Peyer's patch (tissue), 4 donors: ENCODE measurements around the gene CRB2. TPM values are rescaled to one million over a fixed set of nuclear protein-coding genes. Genes with fewer than 3 reads are reported as not detected.

ENCODE experiments used
- DNase-seq, 3 donors: peaks; one replicate each; pipeline ENCODE4 v3.0.0-alpha.2; 2017 to 2019
- H3K27ac ChIP-seq, 4 donors: fragments of 200-600 bp; sonication (generic); one replicate each; pipeline ENCODE4 v1.5.1; 2016 to 2019
- H3K27me3 ChIP-seq, 2 donors: fragments of 200-600 bp; sonication (generic); one replicate each; pipeline ENCODE4 v1.5.1; 2019
- H3K36me3 ChIP-seq, 3 donors: fragments of 200-600 bp; sonication (generic); one replicate each; pipeline ENCODE4 v1.5.1; 2016 to 2019
- H3K4me1 ChIP-seq, 4 donors: fragments of 200-600 bp; sonication (generic); one replicate each; pipeline ENCODE4 v1.5.1; 2016 to 2019
- H3K4me3 ChIP-seq, 4 donors: fragments of 200-600 bp; sonication (generic); 1 replicate in 3 of 4; 2 replicates in 1 of 4; pipeline ENCODE4 v1.5.1; 2016 to 2019; ENCODE audit warnings: mild to moderate bottlenecking in 1 of 4
- H3K9me3 ChIP-seq, 4 donors: fragments of 200-600 bp; sonication (generic); one replicate each; pipeline ENCODE4 v1.5.1; 2016 to 2019; ENCODE audit warnings: mild to moderate bottlenecking in 1 of 4
- POLR2A ChIP-seq, 2 donors: fragments of 450-650 bp; IDR thresholded peaks; one replicate each; pipeline ENCODE4 v1.5.1; 2017; ENCODE audit warnings: antibody characterized with exemption in 2 of 2, mild to moderate bottlenecking in 2 of 2, moderate library complexity in 2 of 2
- total RNA-seq, 4 donors: library from RNA; depleted of rRNA; stranded (reverse); fragments of >200 nt; gene quantifications; one replicate each; pipeline ENCODE4 v1.1.0, GENCODE V29; 2016
- TF ChIP-seq, protein P1 (sequence below), 6 experiments: fragments of 450-650 bp in 4 of 6; fragments of 200-600 bp in 2 of 6; sonication (generic) in 1 of 6; IDR thresholded peaks; one replicate each; pipeline ENCODE4 v1.5.1; 2017 to 2019; ENCODE audit warnings: antibody characterized with exemption in 6 of 6, mild to moderate bottlenecking in 3 of 6, moderate library complexity in 1 of 6

Gene CRB2
- total RNA-seq, 4 donors from 2014 or later, result 0.27 to 0.85 (median 0.83) TPM; not detected in 1

DNA sequence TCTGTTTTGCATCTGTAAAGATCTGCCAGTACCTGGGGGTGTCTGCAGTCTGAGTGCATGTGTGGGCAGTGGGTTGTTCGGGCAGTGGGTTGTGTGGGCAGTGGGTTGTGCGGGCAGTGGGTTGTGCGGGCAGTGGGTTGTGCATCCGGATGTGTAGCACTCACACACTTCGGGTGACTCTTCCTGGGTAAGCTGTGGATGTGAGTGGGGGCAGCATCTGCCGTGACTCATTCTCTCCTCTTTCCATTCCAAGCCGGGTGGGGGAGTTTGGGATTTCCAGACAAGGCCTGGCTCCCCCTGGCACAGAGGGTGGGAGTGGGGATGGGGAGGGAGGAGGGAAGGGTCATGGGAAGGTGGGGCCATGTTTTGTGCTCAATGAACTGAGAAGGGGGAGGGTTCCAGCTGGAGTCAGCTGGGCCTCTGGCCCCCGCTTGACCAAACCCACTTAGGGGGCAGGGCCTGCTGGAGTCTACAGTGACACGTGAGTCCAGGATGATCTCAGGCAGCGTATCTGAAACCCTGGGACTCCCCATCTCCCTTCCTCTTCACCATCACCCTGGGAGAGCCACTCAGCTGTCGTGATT is 8.3 kb downstream of the CRB2 start:
- Histone ChIP-seq H3K27me3 (no peaks in the 10 kb centered on the region), H3K27ac (no peak overlapping the region), H3K4me3 (no peak overlapping the region), H3K9me3 (no peaks in the 10 kb centered on the region), H3K36me3 (no peaks in the 10 kb centered on the region), H3K4me1 (peaks cover 0 to 15% (median 2%) of the 10 kb centered on the region in 4 donors)
- no peak for TF ChIP-seq POLR2A (IDR thresholded peaks at IDR 0.05)
- TF ChIP-seq, protein P1, sequence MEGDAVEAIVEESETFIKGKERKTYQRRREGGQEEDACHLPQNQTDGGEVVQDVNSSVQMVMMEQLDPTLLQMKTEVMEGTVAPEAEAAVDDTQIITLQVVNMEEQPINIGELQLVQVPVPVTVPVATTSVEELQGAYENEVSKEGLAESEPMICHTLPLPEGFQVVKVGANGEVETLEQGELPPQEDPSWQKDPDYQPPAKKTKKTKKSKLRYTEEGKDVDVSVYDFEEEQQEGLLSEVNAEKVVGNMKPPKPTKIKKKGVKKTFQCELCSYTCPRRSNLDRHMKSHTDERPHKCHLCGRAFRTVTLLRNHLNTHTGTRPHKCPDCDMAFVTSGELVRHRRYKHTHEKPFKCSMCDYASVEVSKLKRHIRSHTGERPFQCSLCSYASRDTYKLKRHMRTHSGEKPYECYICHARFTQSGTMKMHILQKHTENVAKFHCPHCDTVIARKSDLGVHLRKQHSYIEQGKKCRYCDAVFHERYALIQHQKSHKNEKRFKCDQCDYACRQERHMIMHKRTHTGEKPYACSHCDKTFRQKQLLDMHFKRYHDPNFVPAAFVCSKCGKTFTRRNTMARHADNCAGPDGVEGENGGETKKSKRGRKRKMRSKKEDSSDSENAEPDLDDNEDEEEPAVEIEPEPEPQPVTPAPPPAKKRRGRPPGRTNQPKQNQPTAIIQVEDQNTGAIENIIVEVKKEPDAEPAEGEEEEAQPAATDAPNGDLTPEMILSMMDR (IDR thresholded peaks at IDR 0.05), result no peak
- DNase-seq, result no peak

DNA sequence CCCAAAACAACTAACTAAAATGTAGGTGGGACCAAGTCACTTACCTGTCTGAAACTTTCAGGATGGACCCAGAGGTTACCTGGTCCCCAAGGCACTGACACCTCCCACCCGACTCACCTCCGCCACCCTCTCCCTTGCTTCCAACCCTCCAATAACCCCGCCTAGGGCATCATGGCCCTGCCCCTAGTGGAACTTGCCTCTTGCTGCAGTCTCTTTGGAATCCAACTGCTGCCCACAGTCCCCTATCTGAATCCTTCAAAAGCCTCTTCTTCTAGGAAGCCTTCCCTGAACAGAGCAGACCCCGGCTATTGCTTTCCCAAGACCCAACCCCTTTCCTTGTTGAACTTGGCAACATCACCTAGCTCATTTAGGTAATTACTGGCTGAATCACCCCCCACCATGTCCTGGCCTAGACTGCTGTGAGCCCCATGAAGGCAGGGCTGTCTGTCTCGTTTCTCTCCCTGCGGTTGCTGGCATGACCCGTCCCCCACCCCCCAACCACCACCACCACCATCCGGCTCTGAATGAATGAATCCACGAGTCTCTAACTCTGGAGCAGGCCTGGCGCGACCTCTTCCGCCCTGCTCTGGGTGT is 9.4 kb downstream of the CRB2 start:
- Histone ChIP-seq H3K4me3 (no peak overlapping the region), H3K27me3 (no peaks in the 10 kb centered on the region), H3K4me1 (peaks cover 0 to 4% (median under 1%) of the 10 kb centered on the region in 4 donors), H3K27ac (no peak overlapping the region), H3K9me3 (no peaks in the 10 kb centered on the region), H3K36me3 (no peaks in the 10 kb centered on the region)
- TF ChIP-seq, protein P1 (IDR thresholded peaks at IDR 0.05), result peak in 2 of 6 experiments; percentile 8 to 11
- no peak for TF ChIP-seq POLR2A (IDR thresholded peaks at IDR 0.05)
- no peak for DNase-seq

DNA sequence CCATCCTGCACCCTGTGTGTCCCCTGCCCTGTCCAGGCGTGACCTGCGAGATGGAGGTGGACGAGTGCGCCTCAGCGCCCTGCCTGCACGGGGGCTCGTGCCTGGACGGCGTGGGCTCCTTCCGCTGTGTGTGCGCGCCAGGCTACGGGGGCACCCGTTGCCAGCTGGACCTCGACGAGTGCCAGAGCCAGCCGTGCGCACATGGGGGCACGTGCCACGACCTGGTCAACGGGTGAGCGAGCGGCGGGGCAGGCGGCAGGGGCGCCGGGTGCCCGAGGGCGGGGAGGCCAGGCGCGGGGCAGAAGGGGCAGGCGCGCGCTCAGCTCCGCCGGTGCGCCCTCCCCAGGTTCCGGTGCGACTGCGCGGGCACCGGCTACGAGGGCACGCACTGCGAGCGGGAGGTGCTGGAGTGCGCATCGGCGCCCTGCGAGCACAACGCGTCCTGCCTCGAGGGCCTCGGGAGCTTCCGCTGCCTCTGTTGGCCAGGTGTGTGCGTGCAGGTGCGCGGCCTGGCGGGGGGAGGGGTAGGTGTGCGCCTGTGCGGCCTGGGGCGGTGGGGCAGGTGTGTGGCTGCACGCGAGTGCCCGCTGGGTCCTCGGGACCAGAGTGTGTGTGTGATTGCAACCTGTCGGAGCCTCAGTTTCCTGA is 10.0 kb downstream of the CRB2 start:
- H3K27me3 ChIP-seq, result no peaks in the 10 kb centered on the region
- H3K9me3 ChIP-seq, result no peaks in the 10 kb centered on the region
- no peak overlapping the region for H3K4me3 ChIP-seq
- no peak for DNase-seq
- H3K4me1 ChIP-seq, result no peaks in the 10 kb centered on the region
- no peaks in the 10 kb centered on the region for H3K36me3 ChIP-seq
- no peak overlapping the region for H3K27ac ChIP-seq
- no peak for TF ChIP-seq POLR2A (IDR thresholded peaks at IDR 0.05)
- TF ChIP-seq, protein P1 (IDR thresholded peaks at IDR 0.05), result no peak

GRCh38 chr9:123368023-123368422 is 12.0 kb downstream of the CRB2 start:
- H3K27ac ChIP-seq, result no peak overlapping the region
- no peak for TF ChIP-seq POLR2A (IDR thresholded peaks at IDR 0.05)
- TF ChIP-seq, protein P1 (IDR thresholded peaks at IDR 0.05), result no peak
- no peaks in the 10 kb centered on the region for H3K9me3 ChIP-seq
- H3K27me3 ChIP-seq, result no peaks in the 10 kb centered on the region
- DNase-seq, result no peak
- H3K36me3 ChIP-seq, result no peaks in the 10 kb centered on the region
- H3K4me3 ChIP-seq, result no peak overlapping the region
- H3K4me1 ChIP-seq, result no peaks in the 10 kb centered on the region

DNA sequence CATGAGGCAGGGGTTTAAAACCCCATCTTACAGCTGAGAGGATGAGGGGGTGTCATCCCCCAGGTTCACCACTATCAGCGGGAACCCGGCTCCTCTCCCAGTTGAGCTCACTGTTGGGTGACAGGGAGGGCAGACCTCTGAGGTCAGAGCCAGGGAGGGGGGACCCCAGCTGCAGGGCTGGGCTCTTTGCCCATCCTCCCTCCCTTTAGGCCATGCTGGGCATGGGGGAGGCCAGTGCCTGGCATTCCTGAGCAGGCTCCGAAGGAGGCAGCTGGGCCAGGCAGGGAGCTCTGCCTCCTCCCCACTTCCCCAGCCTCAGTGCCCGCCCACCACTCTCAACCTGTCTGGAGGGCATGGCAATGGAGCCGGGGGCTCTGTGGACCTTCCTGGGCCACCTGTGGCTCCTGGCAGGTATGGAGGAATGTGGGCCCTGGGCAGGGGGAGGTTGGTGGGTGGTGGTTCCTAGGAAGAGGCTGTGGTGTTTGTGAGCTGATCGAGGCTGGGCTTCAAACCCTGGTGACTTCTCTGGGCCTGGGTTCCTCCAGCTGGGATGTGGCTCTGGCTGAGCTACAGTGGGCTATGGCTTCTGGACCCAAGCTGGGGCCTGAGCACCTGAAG is 12.6 kb downstream of the CRB2 start:
- no peak for DNase-seq
- no peak for TF ChIP-seq POLR2A (IDR thresholded peaks at IDR 0.05)
- TF ChIP-seq, protein P1 (IDR thresholded peaks at IDR 0.05), result no peak
- no peaks in the 10 kb centered on the region for H3K36me3 ChIP-seq
- peaks cover 0 to 5% of the 10 kb centered on the region in 2 donors for H3K27me3 ChIP-seq
- no peaks in the 10 kb centered on the region for H3K4me1 ChIP-seq
- H3K9me3 ChIP-seq, result no peaks in the 10 kb centered on the region
- H3K27ac ChIP-seq, result no peak overlapping the region
- no peak overlapping the region for H3K4me3 ChIP-seq
